HepG2 (cell line): ENCODE data around the gene LMAN2.
A peak's percentile ranks its signal among the peaks of the same experiment; 100 is the strongest.

ENCODE experiments used
- CTCF ChIP-seq: sonication (generic); formaldehyde crosslinking; IDR thresholded peaks from 2 replicates; pipeline ENCODE4 v1.5.0; 2020; ENCODE audit warnings: mild to moderate bottlenecking, missing genetic modification reagents, moderate library complexity
- SMARCE1 ChIP-seq: fragments of 450-650 bp; IDR thresholded peaks from 2 replicates; pipeline ENCODE4 v1.6.1; 2017; ENCODE audit warnings: borderline replicate concordance
- ZNF766 ChIP-seq: sonication (generic); formaldehyde crosslinking; IDR thresholded peaks from 2 replicates; pipeline ENCODE4 v1.5.0; 2020; ENCODE audit warnings: missing genetic modification reagents, borderline replicate concordance

DNA sequence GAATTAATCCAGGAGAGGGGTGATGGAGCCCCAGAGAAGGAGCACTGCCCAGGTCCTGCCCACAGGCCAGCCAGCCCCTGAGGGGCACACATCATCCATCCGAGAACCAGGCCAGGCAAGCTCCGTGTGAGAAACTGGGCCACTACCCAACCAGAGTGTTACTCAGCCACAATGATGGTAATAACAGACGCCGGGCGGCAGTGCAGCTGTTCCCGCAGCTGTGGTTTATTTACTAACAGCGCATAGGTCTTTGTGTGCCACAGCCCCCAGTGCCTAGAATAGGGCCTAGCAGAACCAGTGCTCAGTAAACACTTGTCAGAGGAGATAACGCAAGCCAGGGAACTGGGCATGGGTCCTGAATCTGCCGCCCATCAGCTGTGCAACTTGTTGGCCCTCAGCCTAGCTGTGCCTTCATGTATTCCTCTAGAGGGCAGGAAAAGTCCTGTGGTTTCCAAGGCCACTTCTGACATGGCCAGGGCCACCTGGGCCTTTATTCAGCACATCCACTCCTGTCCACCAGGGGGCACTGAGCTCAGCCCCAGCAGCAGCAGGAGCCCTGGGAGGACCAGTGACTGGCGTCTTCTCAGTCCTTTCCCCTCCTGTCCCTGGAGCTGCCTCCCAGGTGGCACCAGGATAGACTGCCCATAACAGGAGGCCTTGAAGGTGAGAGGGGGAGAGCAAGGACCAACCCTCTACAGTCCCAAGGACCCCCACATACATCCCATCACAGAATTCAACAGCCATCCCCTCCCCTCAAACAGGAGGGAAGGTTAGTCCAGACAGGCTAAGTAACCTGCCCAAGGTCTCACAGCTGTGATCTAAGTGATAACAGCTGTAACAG is 41.9 kb downstream of the LMAN2 start:
- TF ChIP-seq CTCF (CRISPR knock-in tag) (peak; percentile 95), ZNF766 (CRISPR knock-in tag) (no peak), SMARCE1 (no peak)
